ENCODE results near the gene SAP130. TPM values are rescaled to one million over a fixed set of nuclear protein-coding genes. Genes with fewer than 3 reads are reported as not detected.

The SAP130 gene
- total and polyA plus RNA-seq, 2 of the 8 experiments (the other 6 are each of a cell fraction or from before 2014, with no cell fraction given): 51.4 to 54.3 TPM

- TF ChIP-seq SP2 (IDR thresholded peaks at IDR 0.05; ENCODE audit: low read length) (no peak), CHD7 (IDR thresholded peaks at IDR 0.05; ENCODE audit: insufficient replicate concordance, low read length) (no peak), BCL11A (IDR thresholded peaks at IDR 0.05; ENCODE audit: low read depth in 2 of 2, low read length in 2 of 2) (no peak)
Measured at GRCh38 chr2:128032092-128032491, 4.2 kb upstream of the SAP130 start (continued).

Measured in H1 (cell line).